Skeletal muscle tissue (tissue), 4 donors: ENCODE results near the gene PHB1. TPM values are rescaled to one million over a fixed set of nuclear protein-coding genes. Genes with fewer than 3 reads are reported as not detected.

ENCODE experiments used
- H3K27ac ChIP-seq: one replicate; pipeline ENCODE4 v1.7.0; 2013; ENCODE audit warnings: mild to moderate bottlenecking, low read depth, low read length, inconsistent platforms
- H3K27me3 ChIP-seq, 3 donors: one replicate each; pipeline ENCODE4 v1.7.0; 2013; ENCODE audit warnings: low read length in 3 of 3; ENCODE audit not compliant: control insufficient read depth in 3 of 3, insufficient read depth in 3 of 3
- H3K36me3 ChIP-seq, 3 donors: one replicate each; pipeline ENCODE4 v1.7.0; 2013; ENCODE audit warnings: low read length in 3 of 3; ENCODE audit not compliant: control insufficient read depth in 3 of 3, insufficient read depth in 3 of 3
- H3K4me1 ChIP-seq, 3 donors: one replicate each; pipeline ENCODE4 v1.7.0; 2013; ENCODE audit warnings: low read length in 3 of 3, mild to moderate bottlenecking in 3 of 3; ENCODE audit not compliant: control insufficient read depth in 3 of 3, insufficient read depth in 3 of 3
- H3K4me3 ChIP-seq, 3 donors: one replicate each; pipeline ENCODE4 v1.7.0; 2013; ENCODE audit warnings: low read length in 3 of 3
- H3K9ac ChIP-seq, 3 donors: one replicate each; pipeline ENCODE4 v1.7.0; 2013; ENCODE audit warnings: low read length in 3 of 3, mild to moderate bottlenecking in 3 of 3, moderate library complexity in 2 of 3, low read depth in 1 of 3
- H3K9me3 ChIP-seq, 3 donors: one replicate each; pipeline ENCODE4 v1.7.0; 2013; ENCODE audit warnings: low read length in 3 of 3; ENCODE audit not compliant: control insufficient read depth in 3 of 3
- total RNA-seq: library from RNA; depleted of rRNA; stranded (reverse); fragments of >200 nt; gene quantifications from one replicate; pipeline ENCODE4 v1.2.3, GENCODE V29; 2014
- donor health status: Osteomylitis.

The PHB1 gene
- total RNA-seq: 105 TPM

GRCh38 chr17:49414622-49415350 lies at the start of gene PHB1:
Gene PHB1 (minus strand): TSS chr17:49414882. CDS start chr17:49413264, 1,618 bp downstream.
- Histone ChIP-seq H3K4me1 (peaks cover 10 to 20% (median 13%) of the 10 kb centered on the region in 3 donors), H3K36me3 (peaks cover 31 to 32% (median 31%) of the 10 kb centered on the region in 3 donors), H3K27ac (peak within 1 kb of the TSS; percentile 52), H3K4me3 (peak within 1 kb of the TSS; percentile 99 to 100 (median 100)), H3K9ac (peak within 1 kb of the TSS; percentile 91 to 96 (median 93)), H3K9me3 (no peaks in the 10 kb centered on the region), H3K27me3 (no peaks in the 10 kb centered on the region)

- no peak overlapping the region for H3K9ac ChIP-seq
- peaks cover 0 to 9% (median 7%) of the 10 kb centered on the region in 3 donors for H3K27me3 ChIP-seq
- no peak overlapping the region for H3K4me3 ChIP-seq
- H3K9me3 ChIP-seq: peaks cover 0 to 5% (median 0%) of the 10 kb centered on the region in 3 donors
- H3K4me1 ChIP-seq: peaks cover 0 to 4% (median 2%) of the 10 kb centered on the region in 3 donors
- H3K36me3 ChIP-seq: no peaks in the 10 kb centered on the region
- no peak overlapping the region for H3K27ac ChIP-seq
Measured at GRCh38 chr17:49464049-49464448, 49.4 kb upstream of the PHB1 start.

- no peak overlapping the region for H3K9ac ChIP-seq
- H3K4me1 ChIP-seq: peaks cover 0 to 4% (median 2%) of the 10 kb centered on the region in 3 donors
- no peaks in the 10 kb centered on the region for H3K36me3 ChIP-seq
- H3K27ac ChIP-seq: no peak overlapping the region
- H3K4me3 ChIP-seq: no peak overlapping the region
- H3K27me3 ChIP-seq: peaks cover 3 to 18% (median 14%) of the 10 kb centered on the region in 3 donors
- H3K9me3 ChIP-seq: peaks cover 0 to 5% (median 0%) of the 10 kb centered on the region in 3 donors
Measured at GRCh38 chr17:49461580-49461979, 46.9 kb upstream of the PHB1 start.

- H3K36me3 ChIP-seq: no peaks in the 10 kb centered on the region
- H3K9ac ChIP-seq: no peak overlapping the region
- H3K4me3 ChIP-seq: no peak overlapping the region
- H3K27me3 ChIP-seq: peaks cover 3 to 23% (median 22%) of the 10 kb centered on the region in 3 donors
- no peak overlapping the region for H3K27ac ChIP-seq
- peaks cover 0 to 5% (median 0%) of the 10 kb centered on the region in 3 donors for H3K9me3 ChIP-seq
- H3K4me1 ChIP-seq: peaks cover 0 to 4% (median 2%) of the 10 kb centered on the region in 3 donors
Measured at GRCh38 chr17:49460401-49460800, 45.7 kb upstream of the PHB1 start.

GRCh38 chr17:49459401-49459984 lies 44.8 kb upstream of the PHB1 start:
- Histone ChIP-seq H3K9ac (no peak overlapping the region), H3K4me3 (no peak overlapping the region), H3K4me1 (peaks cover 0 to 4% (median 2%) of the 10 kb centered on the region in 3 donors), H3K36me3 (no peaks in the 10 kb centered on the region), H3K27me3 (peaks cover 3 to 23% (median 22%) of the 10 kb centered on the region in 3 donors), H3K9me3 (peaks cover 0 to 4% (median 0%) of the 10 kb centered on the region in 3 donors), H3K27ac (no peak overlapping the region)

- Histone ChIP-seq H3K36me3 (no peaks in the 10 kb centered on the region), H3K27ac (no peak overlapping the region), H3K9me3 (no peaks in the 10 kb centered on the region), H3K4me3 (no peak overlapping the region), H3K9ac (no peak overlapping the region), H3K27me3 (peaks cover 3 to 23% (median 22%) of the 10 kb centered on the region in 3 donors), H3K4me1 (peaks cover 0 to 4% (median 2%) of the 10 kb centered on the region in 3 donors)
Measured at GRCh38 chr17:49457564-49458535, 43.2 kb upstream of the PHB1 start.

GRCh38 chr17:49456183-49456965 lies 41.7 kb upstream of the PHB1 start:
- Histone ChIP-seq H3K27me3 (peaks cover 3 to 23% (median 22%) of the 10 kb centered on the region in 3 donors), H3K4me3 (no peak overlapping the region), H3K9ac (no peak overlapping the region), H3K27ac (no peak overlapping the region), H3K4me1 (no peaks in the 10 kb centered on the region), H3K36me3 (no peaks in the 10 kb centered on the region), H3K9me3 (no peaks in the 10 kb centered on the region)

- H3K36me3 ChIP-seq: no peaks in the 10 kb centered on the region
- H3K9ac ChIP-seq: no peak overlapping the region
- no peaks in the 10 kb centered on the region for H3K4me1 ChIP-seq
- H3K27me3 ChIP-seq: peaks cover 3 to 22% (median 20%) of the 10 kb centered on the region in 3 donors
- H3K9me3 ChIP-seq: no peaks in the 10 kb centered on the region
- no peak overlapping the region for H3K4me3 ChIP-seq
- no peak overlapping the region for H3K27ac ChIP-seq
Measured at GRCh38 chr17:49455272-49455861, 40.7 kb upstream of the PHB1 start.

- Histone ChIP-seq H3K27ac (no peak overlapping the region), H3K4me3 (no peak overlapping the region), H3K4me1 (no peaks in the 10 kb centered on the region), H3K27me3 (peaks cover 3 to 15% (median 12%) of the 10 kb centered on the region in 3 donors), H3K9ac (no peak overlapping the region), H3K9me3 (no peaks in the 10 kb centered on the region), H3K36me3 (no peaks in the 10 kb centered on the region)
Measured at GRCh38 chr17:49454050-49454449, 39.4 kb upstream of the PHB1 start.
